AG04450 (cell line): Measurements from ENCODE around the gene ZDHHC11B. TPM values are rescaled to one million over a fixed set of nuclear protein-coding genes. Genes with fewer than 3 reads are reported as not detected.

ENCODE experiments used
- CTCF ChIA-PET: fragments of 300-600, 350-600 bp; formaldehyde crosslinking; extraction: SDS; loops from one replicate; lab custom pipeline; 2022; ENCODE audit warnings: antibody characterized with exemption, inconsistent platforms; lab: Charles Lee
- POLR2A ChIA-PET: fragments of 350-600 bp; formaldehyde crosslinking; extraction: SDS; loops from one replicate; lab custom pipeline; 2021; ENCODE audit warnings: antibody characterized with exemption, inconsistent platforms; lab: Yijun Ruan, JAX
- DNase-seq: peaks from one replicate; pipeline ENCODE4 v3.0.0-alpha.2; 2011; ENCODE audit warnings: low read depth, low spot score
- H3K27ac ChIP-seq: one replicate; pipeline ENCODE4 v1.5.1; 2012; ENCODE audit warnings: low read depth, low read length, control low read depth
- H3K27me3 ChIP-seq: one replicate; pipeline ENCODE4 v1.6.0; 2012; ENCODE audit warnings: low read length; ENCODE audit not compliant: control insufficient read depth, insufficient read depth
- H3K4me3 ChIP-seq: 2 replicates; pipeline ENCODE4 v1.5.1; 2011; ENCODE audit warnings: mild to moderate bottlenecking, low read depth, low read length, control low read depth
- H3K9me3 ChIP-seq: 2 replicates; pipeline ENCODE4 v1.5.1; 2012; ENCODE audit warnings: low read length; ENCODE audit not compliant: control insufficient read depth, insufficient read depth
- polyA plus RNA-seq: library from polyadenylated mRNA; depleted of rRNA; stranded (reverse); fragments of >200 nt; gene quantifications from 2 replicates; pipeline ENCODE4 v1.2.3, GENCODE V29; 2011
- TF ChIP-seq, protein P1 (sequence below): IDR thresholded peaks from 2 replicates; pipeline ENCODE4 v1.5.1; 2011; ENCODE audit warnings: low read depth, low read length, control low read depth, inconsistent platforms

Gene ZDHHC11B
- polyA plus RNA-seq, 1 experiment = not detected

DNA sequence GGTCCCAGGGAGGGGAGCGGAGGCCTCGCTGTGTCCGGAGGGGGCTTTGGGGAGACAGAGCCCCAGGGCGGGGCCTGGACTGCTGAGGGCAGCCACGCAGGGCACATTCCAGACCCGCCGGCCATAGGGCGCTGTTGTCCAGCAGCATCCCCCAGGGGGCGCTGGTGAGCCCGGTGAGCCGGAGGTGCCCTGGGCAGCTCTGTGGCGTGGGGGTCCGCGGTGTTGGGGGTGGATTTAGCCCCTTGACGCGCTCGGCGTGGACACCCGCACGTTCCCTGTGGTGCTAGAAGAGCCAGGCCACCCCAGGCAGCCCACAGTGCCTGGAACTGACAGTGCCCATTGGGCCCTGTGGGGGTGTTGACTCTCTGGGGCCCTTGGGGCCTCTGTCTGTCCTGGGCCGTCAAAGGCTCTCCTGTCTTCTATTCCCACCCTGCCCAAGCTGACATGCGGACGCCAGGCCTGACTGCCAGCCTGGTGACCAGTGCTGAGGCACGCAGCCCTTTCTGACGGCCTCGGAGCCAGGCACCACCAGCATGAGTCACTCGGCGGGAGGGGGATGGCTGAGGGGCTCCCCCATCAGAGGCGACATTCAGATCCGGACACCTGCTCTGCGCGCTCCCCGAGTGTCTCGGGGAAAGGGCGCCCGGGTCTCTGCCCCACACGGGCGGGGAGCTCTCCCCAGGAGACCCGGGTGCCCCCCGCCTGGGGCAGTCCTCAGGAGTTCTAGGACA lies 115.3 kb downstream of the ZDHHC11B start:
- POLR2A ChIA-PET = no interaction called here

DNA sequence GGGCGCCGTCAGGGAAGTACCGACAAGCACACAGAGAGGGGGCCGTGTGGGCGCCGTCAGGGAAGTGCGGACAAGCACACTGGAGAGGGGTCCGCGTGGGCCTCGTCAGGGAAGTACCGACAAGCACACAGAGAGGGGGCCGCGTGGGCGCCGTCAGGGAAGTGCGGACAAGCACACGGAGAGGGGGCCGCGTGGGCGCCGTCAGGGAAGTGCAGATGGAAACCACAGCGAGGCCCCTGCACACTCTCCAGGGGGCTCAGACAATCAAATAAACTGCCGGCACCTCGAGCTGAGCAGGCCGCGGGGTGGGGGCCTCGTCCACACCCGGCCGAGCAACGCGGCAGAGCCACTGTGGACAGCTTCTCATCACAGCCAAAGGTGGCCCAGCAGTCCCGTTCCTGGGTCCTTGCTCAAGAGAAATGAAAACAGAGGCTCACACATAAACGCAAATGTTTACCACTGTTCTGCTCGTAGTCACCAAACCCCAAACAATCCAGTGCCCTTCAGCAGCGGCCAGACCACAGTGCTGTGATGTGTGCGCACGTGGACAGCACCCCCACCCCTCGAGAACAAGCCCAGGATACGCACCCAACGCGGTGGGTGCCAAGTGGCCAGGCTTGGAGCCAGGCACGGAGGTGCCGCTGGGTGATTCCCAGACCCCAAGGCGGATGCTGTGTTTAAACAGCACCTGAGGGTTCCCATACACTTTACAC lies 116.1 kb downstream of the ZDHHC11B start:
- TF ChIP-seq, protein P1, sequence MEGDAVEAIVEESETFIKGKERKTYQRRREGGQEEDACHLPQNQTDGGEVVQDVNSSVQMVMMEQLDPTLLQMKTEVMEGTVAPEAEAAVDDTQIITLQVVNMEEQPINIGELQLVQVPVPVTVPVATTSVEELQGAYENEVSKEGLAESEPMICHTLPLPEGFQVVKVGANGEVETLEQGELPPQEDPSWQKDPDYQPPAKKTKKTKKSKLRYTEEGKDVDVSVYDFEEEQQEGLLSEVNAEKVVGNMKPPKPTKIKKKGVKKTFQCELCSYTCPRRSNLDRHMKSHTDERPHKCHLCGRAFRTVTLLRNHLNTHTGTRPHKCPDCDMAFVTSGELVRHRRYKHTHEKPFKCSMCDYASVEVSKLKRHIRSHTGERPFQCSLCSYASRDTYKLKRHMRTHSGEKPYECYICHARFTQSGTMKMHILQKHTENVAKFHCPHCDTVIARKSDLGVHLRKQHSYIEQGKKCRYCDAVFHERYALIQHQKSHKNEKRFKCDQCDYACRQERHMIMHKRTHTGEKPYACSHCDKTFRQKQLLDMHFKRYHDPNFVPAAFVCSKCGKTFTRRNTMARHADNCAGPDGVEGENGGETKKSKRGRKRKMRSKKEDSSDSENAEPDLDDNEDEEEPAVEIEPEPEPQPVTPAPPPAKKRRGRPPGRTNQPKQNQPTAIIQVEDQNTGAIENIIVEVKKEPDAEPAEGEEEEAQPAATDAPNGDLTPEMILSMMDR = no peak
- peaks cover 1% of the 10 kb centered on the region; the same call in 1 of the 2 replicates for H3K9me3 ChIP-seq
- no peak overlapping the region for H3K4me3 ChIP-seq
- DNase-seq = no peak
- H3K27ac ChIP-seq = no peak overlapping the region
- peaks cover 13% of the 10 kb centered on the region for H3K27me3 ChIP-seq
- ChIA-PET POLR2A (no interaction called here), CTCF (no interaction called here)

More for the DNA sequence above, 115.3 kb downstream of the ZDHHC11B start:
- Histone ChIP-seq H3K4me3 (no peak overlapping the region), H3K27me3 (peaks cover 18% of the 10 kb centered on the region), H3K27ac (no peak overlapping the region), H3K9me3 (no peaks in the 10 kb centered on the region; the same call in 1 of the 2 replicates)
- no peak for DNase-seq
- TF ChIP-seq, protein P1 = peak; percentile 56
- CTCF ChIA-PET = interaction anchor here (4.4 kb wide), 1 partner anchor 233 kb away, joined by 72 read pairs; no protein-coding TSS in a partner anchor

DNA sequence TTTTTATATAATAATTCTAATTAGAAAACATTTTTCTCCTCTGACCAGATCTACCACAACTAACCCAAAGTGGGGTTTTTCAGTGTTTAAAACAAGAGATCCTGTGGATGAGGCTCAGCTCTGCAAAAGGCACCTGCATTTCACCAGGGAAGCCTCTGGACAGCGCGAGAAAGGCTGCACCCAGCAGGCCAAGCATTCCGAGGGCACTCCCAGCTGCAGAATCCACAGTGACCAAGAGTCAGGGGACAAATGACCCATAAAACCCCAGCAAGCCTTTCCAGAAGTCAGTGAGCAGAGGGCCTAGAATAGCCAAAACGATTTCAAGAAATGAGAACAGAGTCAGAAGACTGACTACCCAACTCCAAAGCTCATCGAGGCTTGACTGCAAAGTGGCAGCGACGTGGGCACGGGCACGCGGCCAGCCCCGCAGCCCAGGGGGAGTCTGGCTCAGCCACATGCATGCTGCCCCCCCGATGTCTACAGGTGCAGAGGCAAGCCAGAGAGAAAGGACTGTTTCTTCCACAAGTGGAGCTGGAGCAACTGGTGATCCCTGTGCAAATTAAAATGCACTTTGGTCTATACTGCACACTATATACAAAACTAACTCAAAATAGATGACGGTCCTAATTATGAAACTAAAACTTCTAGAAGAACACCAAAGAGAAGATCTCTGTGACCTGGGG lies 117.6 kb downstream of the ZDHHC11B start:
- ChIA-PET POLR2A (no interaction called here), CTCF (no interaction called here)
- TF ChIP-seq, protein P1 = no peak
- Histone ChIP-seq H3K27me3 (peaks cover 3% of the 10 kb centered on the region), H3K4me3 (no peak overlapping the region), H3K27ac (no peak overlapping the region), H3K9me3 (peaks cover 14% of the 10 kb centered on the region; the same call in 1 of the 2 replicates)
- DNase-seq = no peak

DNA sequence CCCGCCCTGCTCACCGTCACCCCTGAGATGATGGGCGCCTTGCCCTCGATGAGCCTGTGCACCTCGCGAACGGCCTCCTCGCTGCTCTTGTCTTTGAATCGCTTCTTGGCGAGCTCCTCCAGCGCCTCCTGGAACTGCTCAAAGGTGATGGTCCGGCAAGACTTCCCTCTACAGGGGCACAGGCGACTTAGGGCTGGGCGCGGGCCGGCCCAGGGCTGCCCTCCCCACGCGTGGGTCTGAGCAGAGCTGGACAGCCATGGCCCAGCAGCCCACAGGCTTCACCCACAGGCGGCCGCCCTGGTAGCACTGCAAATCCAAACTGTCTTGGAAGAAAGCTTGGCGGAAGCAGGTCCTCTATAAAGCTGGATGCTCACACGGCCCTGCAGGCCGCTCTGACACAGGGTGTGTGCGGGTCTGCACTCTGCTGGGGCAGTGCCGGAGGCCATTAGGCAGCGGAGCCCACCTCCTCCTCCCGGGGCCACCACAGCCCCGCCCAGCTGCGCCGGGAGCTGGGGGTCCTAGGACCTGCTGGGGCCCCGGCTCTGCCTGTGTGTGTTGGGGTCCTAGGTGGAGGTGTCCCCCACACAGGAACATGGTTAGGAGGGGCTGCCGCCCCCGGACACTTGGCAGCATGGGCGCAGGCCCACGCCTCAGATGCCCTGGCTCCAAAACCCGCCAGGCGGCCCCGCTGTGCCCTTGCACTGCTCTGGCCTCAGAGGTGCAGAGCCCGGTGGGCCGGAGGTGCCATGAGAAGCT lies 118.4 kb downstream of the ZDHHC11B start:
- H3K9me3 ChIP-seq = peaks cover 17% of the 10 kb centered on the region; the same call in 1 of the 2 replicates
- ChIA-PET POLR2A (no interaction called here), CTCF (no interaction called here)
- TF ChIP-seq, protein P1 = no peak
- H3K27ac ChIP-seq = no peak overlapping the region
- no peak overlapping the region for H3K4me3 ChIP-seq
- no peaks in the 10 kb centered on the region for H3K27me3 ChIP-seq
- no peak for DNase-seq
